K562 (cell line): Measurements from ENCODE around the gene ADIPOR2. TPM values are rescaled to one million over a fixed set of nuclear protein-coding genes. Genes with fewer than 3 reads are reported as not detected.

Experiments used
- ATAC-seq: fragments of 200-7000 bp; cut with Tn5 transposase; 3 replicates; pipeline ENCODE4 v1.9.1; 2020; ENCODE audit warnings: moderate library complexity
- BruUV-seq: library from RNA; stranded (reverse); fragments of 400-500 nt; replicated peaks from 2 replicates; lab custom pipeline; 2021; lab: Mats Ljungman, UMichigan
- CTCF ChIA-PET: fragments of 300-600 bp; formaldehyde crosslinking; extraction: SDS; loops from one replicate; lab custom pipeline; 2021; ENCODE audit warnings: low intra/inter-chr PET ratio; lab: Yijun Ruan, JAX
- POLR2A ChIA-PET: fragments of 300-600, 350-650 bp; sonication (Branson Sonifier 250); formaldehyde crosslinking; extraction: SDS; loops from one replicate; lab custom pipeline; 2021; ENCODE audit warnings: antibody characterized with exemption, inconsistent platforms; lab: Yijun Ruan, JAX
- DNase-seq, 4 experiments: peaks; one replicate each; pipeline versions ENCODE4 v3.0.0 to v3.0.0-alpha.2; 2011 to 2018; ENCODE audit warnings: low spot score in 3 of 4, mixed read lengths in 3 of 4; ENCODE audit errors: extremely low read depth in 1 of 4
- FAIRE-seq: peaks from 2 replicates; lab custom pipeline; 2011; peaks lifted over from hg19 to GRCh38; lab: Jason Lieb, UNC
- H2AFZ ChIP-seq: 2 replicates; pipeline ENCODE4 v1.6.0; 2011; ENCODE audit warnings: low read depth, low read length, control low read depth, inconsistent platforms
- H3K27ac ChIP-seq: fragments of 200-600 bp; 3 replicates; pipeline ENCODE4 v1.8.0; 2011; ENCODE audit warnings: low read depth, mild to moderate bottlenecking, control low read depth, inconsistent platforms, low read length, moderate library complexity, mixed read lengths; ENCODE audit errors: extremely low read depth
- H3K27me3 ChIP-seq, 2 experiments: fragments of 300-600 bp in 1 of 2; 2 replicates in 1 of 2; 3 replicates in 1 of 2; pipeline versions ENCODE4 v1.6.0 to v1.8.0; 2011; ENCODE audit warnings: inconsistent platforms in 2 of 2, low read length in 2 of 2, mild to moderate bottlenecking in 1 of 2, mixed read lengths in 1 of 2, moderate library complexity in 1 of 2; ENCODE audit not compliant: control insufficient read depth in 2 of 2, insufficient read depth in 2 of 2
- H3K36me3 ChIP-seq: fragments of 300-600 bp; 3 replicates; pipeline ENCODE4 v1.8.0; 2011; ENCODE audit warnings: mild to moderate bottlenecking, low read length, inconsistent platforms; ENCODE audit not compliant: control insufficient read depth, insufficient read depth
- H3K4me1 ChIP-seq, 2 experiments: fragments of 200-600 bp in 1 of 2; replicated peaks in 1 of 2; 2 replicates in 1 of 2; 3 replicates in 1 of 2; pipeline versions ENCODE4 v1.5.1 to v1.8.0; 2011; ENCODE audit warnings: inconsistent platforms in 2 of 2, low read length in 2 of 2, mild to moderate bottlenecking in 1 of 2, mixed read lengths in 1 of 2, moderate library complexity in 1 of 2; ENCODE audit not compliant: control insufficient read depth in 2 of 2, insufficient read depth in 2 of 2
- H3K4me2 ChIP-seq: 2 replicates; pipeline ENCODE4 v1.6.1; 2011; ENCODE audit warnings: low read length, control low read depth, inconsistent platforms, mixed read lengths; ENCODE audit not compliant: insufficient read depth
- H3K4me3 ChIP-seq: fragments of 200-600 bp; sonication (generic), shearing (Covaris generic); 2 replicates; pipeline ENCODE4 v1.5.1; 2016; ENCODE audit warnings: control low read depth, inconsistent platforms
- H3K79me2 ChIP-seq: fragments of 200-600 bp; 3 replicates; pipeline ENCODE4 v1.8.0; 2011; ENCODE audit warnings: low read length, inconsistent platforms; ENCODE audit not compliant: control insufficient read depth, insufficient read depth
- H3K9ac ChIP-seq, 2 experiments: 2 replicates each; pipeline versions ENCODE4 v1.6.0 to v1.6.1; 2011; ENCODE audit warnings: low read depth in 2 of 2, low read length in 2 of 2, control low read depth in 1 of 2, inconsistent platforms in 1 of 2, mild to moderate bottlenecking in 1 of 2, mixed read lengths in 1 of 2; ENCODE audit not compliant: insufficient read depth in 1 of 2
- H3K9me1 ChIP-seq: one replicate; pipeline ENCODE4 v1.6.0; 2011; ENCODE audit warnings: inconsistent platforms, mild to moderate bottlenecking, low read length, moderate library complexity; ENCODE audit not compliant: control insufficient read depth, insufficient read depth
- H3K9me3 ChIP-seq: replicated peaks from 2 replicates; pipeline ENCODE4 v1.5.1; 2011; ENCODE audit warnings: low read depth, low read length, inconsistent platforms; ENCODE audit not compliant: control insufficient read depth, insufficient read depth
- H4K20me1 ChIP-seq: replicated peaks from 2 replicates; pipeline ENCODE4 v1.6.1; 2011; ENCODE audit warnings: low read length, inconsistent platforms, mixed read lengths; ENCODE audit not compliant: control insufficient read depth, insufficient read depth
- EGR1 ChIP-seq: fragments of 450-650 bp; conservative IDR thresholded peaks from 2 replicates; pipeline ENCODE4 v1.6.1; 2017; ENCODE audit warnings: mild to moderate bottlenecking
- ETV5 ChIP-seq: sonication (generic); formaldehyde crosslinking; IDR thresholded peaks from 2 replicates; pipeline ENCODE4 v1.4.0; 2020; ENCODE audit warnings: low read depth, mild to moderate bottlenecking, missing genetic modification reagents
- FOXJ3 ChIP-seq: sonication (generic); formaldehyde crosslinking; IDR thresholded peaks from 2 replicates; pipeline ENCODE4 v1.4.0; 2020; ENCODE audit warnings: mild to moderate bottlenecking, missing genetic modification reagents
- HMGXB4 ChIP-seq: sonication (generic); formaldehyde crosslinking; IDR thresholded peaks from 2 replicates; pipeline ENCODE4 v1.8.1; 2023; ENCODE audit warnings: mild to moderate bottlenecking, missing genetic modification reagents
- HSF4 ChIP-seq: fragments of 250-450 bp; sonication (Bioruptor Pico); IDR thresholded peaks from 2 replicates; pipeline ENCODE4 v2.1.2; 2022; ENCODE audit warnings: mild to moderate bottlenecking, moderate library complexity, borderline replicate concordance
- POLR2G ChIP-seq: fragments of 200-400 bp; formaldehyde crosslinking; IDR thresholded peaks from 2 replicates; pipeline ENCODE4 v1.6.1; 2017; ENCODE audit warnings: low read depth, mild to moderate bottlenecking, antibody characterized with exemption, low read length, moderate library complexity
- RNF2 ChIP-seq: sonication (generic); IDR thresholded peaks from 2 replicates; pipeline ENCODE4 v1.6.1; 2016
- STAT5A ChIP-seq: IDR thresholded peaks from 2 replicates; pipeline ENCODE4 v1.6.1; 2012; ENCODE audit warnings: low read length, inconsistent platforms, borderline replicate concordance
- WGBS: fragments of 100-300 bp; shearing (Covaris generic); methylation state at CpG from one replicate; pipeline ENCODE4 v1.1.6; 2016; ENCODE audit warnings: low coverage, mixed read lengths; ENCODE audit not compliant: insufficient coverage; ENCODE audit errors: missing lambda C conversion rate; 5-methylcytosine and 5-hydroxymethylcytosine counted together
- in situ Hi-C: fragments of 300-500 bp; cut with MboI; formaldehyde crosslinking; loops from 4 replicates; pipeline ENCODE4 v1.15.0; 2018; ENCODE audit warnings: inconsistent platforms, mixed read lengths
- intact Hi-C: fragments of 100-400 bp; cut with micrococcal nuclease; formaldehyde crosslinking; loops from 2 replicates; pipeline ENCODE4 v1.14.2; 2022
- polyA plus RNA-seq, 8 experiments: library from polyadenylated mRNA; depleted of rRNA in 4 of 8; stranded (reverse) in 5 of 8; unstranded in 3 of 8; fragments of >200 nt; fragmentation: Nextera tagmentation in 2 of 8; fragmentation: Illumina TruSeq in 1 of 8; extraction: Ambion mirVana in 2 of 8; extraction: Trizol in 1 of 8; gene quantifications; 2 replicates each; pipeline versions ENCODE4 v1.2.1 to v1.2.3, GENCODE V29; 2011 to 2014; ENCODE audit warnings: inconsistent platforms in 1 of 8, missing spikeins in 1 of 8
- total RNA-seq, 7 experiments: library from RNA; depleted of rRNA in 6 of 7; stranded (reverse); fragments of >200 nt in 6 of 7; fragmentation: Illumina TruSeq in 2 of 7; extraction: Trizol in 2 of 7; gene quantifications; 2 replicates each; pipeline versions ENCODE4 v1.2.1 to v1.2.3, GENCODE V29; 2011 to 2021; ENCODE audit warnings: low replicate concordance in 1 of 7
- TF ChIP-seq, protein P1 (sequence below): fragments of 450-650 bp; formaldehyde crosslinking; IDR thresholded peaks from 2 replicates; pipeline ENCODE4 v1.4.0; 2020; ENCODE audit warnings: mild to moderate bottlenecking, moderate library complexity
- TF ChIP-seq, protein P2 (sequence below), 2 experiments: fragments of 450-650 bp in 1 of 2; sonication (generic) in 1 of 2; formaldehyde crosslinking; conservative IDR thresholded peaks; 2 replicates each; pipeline versions ENCODE4 v1.4.0 to v1.8.1; 2020 to 2022; ENCODE audit warnings: mild to moderate bottlenecking in 1 of 2, missing genetic modification reagents in 1 of 2

The ADIPOR2 gene
- total and polyA plus RNA-seq, 9 of the 15 experiments (the other 6 are each of a cell fraction or from before 2014, with no cell fraction given): 10.9 to 63.5 (median 46.0) TPM

DNA sequence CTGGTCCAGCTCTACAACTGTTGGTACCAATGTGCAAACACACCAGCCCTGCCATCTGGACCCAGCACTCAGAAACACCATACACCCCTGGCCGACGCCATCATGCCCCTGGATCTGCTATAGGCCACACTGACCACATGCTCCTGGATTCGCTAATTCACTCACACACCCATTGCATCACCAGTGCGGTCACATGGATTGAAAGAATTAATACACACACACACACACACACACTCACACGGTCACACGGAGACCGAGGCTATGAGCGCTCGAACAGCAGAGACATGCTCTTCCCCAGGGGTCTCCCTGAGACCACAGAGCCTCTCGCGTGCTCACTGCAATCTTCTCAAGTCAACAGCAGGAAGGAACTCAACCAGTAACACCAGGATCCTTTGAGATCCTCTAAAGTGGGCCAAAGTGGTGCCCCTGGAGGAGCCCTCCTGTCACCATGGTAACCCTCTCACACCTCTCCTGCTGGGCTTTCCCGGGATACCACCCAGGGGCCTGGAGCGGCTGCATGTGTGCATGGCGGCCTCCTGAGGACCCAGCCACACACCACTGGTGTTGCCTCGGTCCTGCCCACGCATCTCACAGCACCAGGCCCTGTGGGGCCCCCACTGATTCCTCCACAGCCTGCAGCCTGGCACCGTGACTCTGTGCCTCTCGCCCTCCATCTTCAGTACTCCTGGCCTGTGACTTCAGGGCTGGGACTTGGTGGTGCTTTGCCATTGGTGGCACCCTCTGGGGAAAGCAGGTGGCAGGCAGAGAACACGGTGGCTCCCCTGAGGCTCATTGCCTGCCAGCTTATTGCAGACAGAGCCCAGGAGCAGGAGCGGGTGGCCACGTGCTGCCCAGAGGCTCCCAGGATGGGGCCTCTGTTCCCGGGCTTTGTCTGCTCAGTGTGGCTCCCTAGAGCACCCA, 144.6 kb downstream of the ADIPOR2 start (continued):
- TF ChIP-seq HMGXB4 (no peak), HSF4 (CRISPR knock-in tag) (no peak)

DNA sequence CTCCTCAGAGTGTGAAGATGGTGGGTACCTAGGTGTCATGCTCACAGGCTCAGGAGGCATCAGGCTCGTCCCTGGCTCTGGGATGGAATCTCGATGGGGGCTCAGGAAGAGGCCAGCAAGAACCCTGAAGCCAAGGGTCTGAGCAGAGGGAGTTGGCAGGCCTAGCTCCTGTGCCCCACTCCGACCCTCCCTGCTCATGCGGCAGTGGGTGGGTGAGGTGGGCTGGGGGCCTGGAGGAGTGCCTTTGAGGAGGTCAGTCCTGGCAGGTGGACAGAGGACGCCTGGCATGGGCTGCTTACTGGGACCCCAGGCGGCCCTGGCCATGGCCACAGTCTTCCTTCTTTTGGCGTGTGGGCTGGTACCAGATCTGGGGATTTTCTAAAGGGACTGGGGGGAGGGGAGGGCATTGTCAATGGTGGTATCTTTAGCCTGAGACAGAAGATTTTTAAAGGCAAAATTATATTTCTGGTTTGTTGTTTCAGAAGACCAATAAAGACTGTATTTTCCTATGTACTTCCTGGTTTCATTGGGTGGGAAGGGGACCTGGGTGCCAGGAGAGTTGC, 145.5 kb downstream of the ADIPOR2 start:
- in situ Hi-C loops: no loop called here

More for the DNA sequence above, 145.5 kb downstream of the ADIPOR2 start:
- Histone ChIP-seq H3K36me3 (no peaks in the 10 kb centered on the region), H2AFZ (no peak overlapping the region), H4K20me1 (0 out of 2 replicates have a peak, but pooled peaks cover under 1% of the 10 kb centered on the region), H3K4me1 (peaks cover 0 to 8% of the 10 kb centered on the region in 2 experiments; a peak in 1 of 5 replicates), H3K4me2 (no peak overlapping the region), H3K27me3 (peaks cover 28 to 78% of the 10 kb centered on the region in 2 experiments), H3K79me2 (no peaks in the 10 kb centered on the region), H3K9me1 (no peaks in the 10 kb centered on the region), H3K9me3 (no peaks in the 10 kb centered on the region), H3K27ac (no peak overlapping the region), H3K9ac (no peak overlapping the region), H3K4me3 (no peak overlapping the region)
- CTCF ChIA-PET: no interaction called here
- 0% methylated on average over 4 of the region's 7 CpGs for WGBS
- no TSS peak for BruUV-seq
- no peak for FAIRE-seq
- POLR2A ChIA-PET: no interaction called here
- intact Hi-C loops: no loop called here
- DNase-seq: no peak
- TF ChIP-seq RNF2: no peak
- TF ChIP-seq ETV5: no peak
- TF ChIP-seq FOXJ3 (CRISPR knock-in tag): no peak
- TF ChIP-seq, protein P1, sequence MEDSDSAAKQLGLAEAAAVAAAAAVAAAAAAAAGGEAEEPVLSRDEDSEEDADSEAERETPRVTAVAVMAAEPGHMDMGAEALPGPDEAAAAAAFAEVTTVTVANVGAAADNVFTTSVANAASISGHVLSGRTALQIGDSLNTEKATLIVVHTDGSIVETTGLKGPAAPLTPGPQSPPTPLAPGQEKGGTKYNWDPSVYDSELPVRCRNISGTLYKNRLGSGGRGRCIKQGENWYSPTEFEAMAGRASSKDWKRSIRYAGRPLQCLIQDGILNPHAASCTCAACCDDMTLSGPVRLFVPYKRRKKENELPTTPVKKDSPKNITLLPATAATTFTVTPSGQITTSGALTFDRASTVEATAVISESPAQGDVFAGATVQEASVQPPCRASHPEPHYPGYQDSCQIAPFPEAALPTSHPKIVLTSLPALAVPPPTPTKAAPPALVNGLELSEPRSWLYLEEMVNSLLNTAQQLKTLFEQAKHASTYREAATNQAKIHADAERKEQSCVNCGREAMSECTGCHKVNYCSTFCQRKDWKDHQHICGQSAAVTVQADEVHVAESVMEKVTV (CRISPR knock-in tag): no peak
- no peak for TF ChIP-seq STAT5A
- TF ChIP-seq, protein P2, sequence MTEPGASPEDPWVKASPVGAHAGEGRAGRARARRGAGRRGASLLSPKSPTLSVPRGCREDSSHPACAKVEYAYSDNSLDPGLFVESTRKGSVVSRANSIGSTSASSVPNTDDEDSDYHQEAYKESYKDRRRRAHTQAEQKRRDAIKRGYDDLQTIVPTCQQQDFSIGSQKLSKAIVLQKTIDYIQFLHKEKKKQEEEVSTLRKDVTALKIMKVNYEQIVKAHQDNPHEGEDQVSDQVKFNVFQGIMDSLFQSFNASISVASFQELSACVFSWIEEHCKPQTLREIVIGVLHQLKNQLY (CRISPR knock-in tag; conservative IDR thresholded peaks at IDR 0.05): no peak
- TF ChIP-seq EGR1: no peak
- no peak for TF ChIP-seq POLR2G
- no peak for ATAC-seq
